Suprapubic skin (tissue), 3 donors: ENCODE data around the gene IQGAP2.

Experiments
- CTCF ChIP-seq, 2 donors: fragments of 200-600 bp in 1 of 2; fragments of 450-650 bp in 1 of 2; sonication (generic) in 1 of 2; IDR thresholded peaks; one replicate each; pipeline ENCODE4 v1.5.1; 2016 to 2019; ENCODE audit warnings: antibody characterized with exemption in 2 of 2, mild to moderate bottlenecking in 1 of 2, moderate library complexity in 1 of 2
- POLR2A ChIP-seq, 2 donors: fragments of 450-650 bp; IDR thresholded peaks; one replicate each; pipeline ENCODE4 v1.6.1; 2017; ENCODE audit warnings: antibody characterized with exemption in 2 of 2, mild to moderate bottlenecking in 2 of 2, moderate library complexity in 2 of 2

DNA sequence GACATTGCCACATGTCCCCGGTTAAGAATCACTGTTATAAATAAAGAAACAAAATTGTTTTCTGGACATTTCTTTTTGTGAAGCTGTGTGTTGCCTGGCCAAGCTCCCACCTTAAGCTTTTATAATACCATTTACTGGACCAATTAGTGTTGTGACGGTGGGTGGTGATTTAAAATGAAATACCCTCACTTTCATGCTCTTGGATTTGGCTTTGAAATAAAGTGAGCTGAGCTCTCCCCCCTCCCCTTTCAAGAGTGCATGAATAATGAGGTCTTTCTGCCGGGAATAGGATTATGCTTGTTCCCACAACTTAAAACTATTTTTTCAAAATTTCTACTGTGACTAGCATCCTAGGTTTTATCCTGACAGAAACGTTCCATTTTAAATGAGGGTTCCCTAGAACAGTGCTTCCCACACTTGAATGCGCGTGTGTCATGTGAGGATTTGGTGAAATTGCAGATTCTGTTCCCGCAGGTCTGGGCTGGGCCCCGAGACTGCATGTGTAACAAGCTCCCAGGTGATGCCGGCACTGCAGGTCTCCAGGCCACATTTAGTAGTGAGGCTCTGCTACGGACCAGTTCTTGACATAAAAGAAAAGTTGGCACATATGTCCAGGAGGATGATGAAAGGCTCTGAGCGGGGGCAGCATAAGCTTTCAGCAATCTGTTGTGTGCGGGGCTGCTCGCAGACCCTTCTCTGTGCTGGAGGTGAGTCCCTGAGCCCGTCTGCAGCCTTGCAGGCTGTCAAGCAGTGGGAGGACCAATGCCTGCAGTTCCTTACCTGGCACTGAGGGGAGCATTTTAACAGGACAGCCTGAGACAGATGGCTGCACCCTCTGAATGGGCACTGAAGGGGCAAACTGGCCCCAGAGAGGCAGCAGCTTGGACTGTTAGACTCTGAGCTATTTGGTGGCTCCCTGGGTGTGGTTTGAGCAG is 24.4 kb downstream of the IQGAP2 start:
- TF ChIP-seq CTCF (IDR thresholded peaks at IDR 0.05) (no peak), POLR2A (IDR thresholded peaks at IDR 0.05) (no peak)
